Esophagus mucosa (tissue), 1 donor: ENCODE data around the gene ANAPC7. TPM values are rescaled to one million over a fixed set of nuclear protein-coding genes. Genes with fewer than 3 reads are reported as not detected.
"Not testable (repeated sequence)": the region's sequence is repeated elsewhere in the genome, so short reads cannot be mapped to it uniquely, and the experiment has no call there.

Source experiments
- ATAC-seq: fragments of 200-7000 bp; cut with Tn5 transposase; one replicate; pipeline ENCODE4 v1.9.1; 2020
- total RNA-seq: library from RNA; stranded (reverse); gene quantifications from one replicate; pipeline ENCODE4 v1.2.4, GENCODE V29; 2023
- donor health status: DM: yes; HTN: yes; CAD: no.

ANAPC7 gene
- 57.9 TPM for total RNA-seq

GRCh38 chr12:110403146-110403975, at the start of gene ANAPC7:
Gene ANAPC7, minus strand, starts transcription at chr12:110403708. Its CDS starts 81 bp downstream, at chr12:110403627.
- ATAC-seq = peak; percentile 98

- no peak for ATAC-seq
Measured at GRCh38 chr12:110451263-110451662, 47.8 kb upstream of the ANAPC7 start.

GRCh38 chr12:110449799-110450497, 46.4 kb upstream of the ANAPC7 start, which contains the start of gene ARPC3:
Gene ARPC3, minus strand, starts transcription at chr12:110450337. Its CDS starts 77 bp downstream, at chr12:110450260.
- ATAC-seq = peak; percentile 98

- peak; percentile 64 for ATAC-seq
Measured at GRCh38 chr12:110444455-110444854, 40.9 kb upstream of the ANAPC7 start.

- ATAC-seq = no peak
Measured at GRCh38 chr12:110436231-110436630, 32.7 kb upstream of the ANAPC7 start.

- ATAC-seq = no peak
Measured at GRCh38 chr12:110431957-110432587, 28.6 kb upstream of the ANAPC7 start.

GRCh38 chr12:110429676-110430075, 26.2 kb upstream of the ANAPC7 start:
- not testable (repeated sequence) for ATAC-seq

- no peak for ATAC-seq
Measured at GRCh38 chr12:110426406-110426805, 22.9 kb upstream of the ANAPC7 start.

- no peak for ATAC-seq
Measured at GRCh38 chr12:110424237-110424636, 20.7 kb upstream of the ANAPC7 start.

- no peak for ATAC-seq
Measured at GRCh38 chr12:110421701-110422100, 18.2 kb upstream of the ANAPC7 start.

GRCh38 chr12:110421159-110421661, 17.7 kb upstream of the ANAPC7 start:
- ATAC-seq = no peak

- not testable (repeated sequence) for ATAC-seq
Measured at GRCh38 chr12:110420644-110421043, 17.1 kb upstream of the ANAPC7 start.

GRCh38 chr12:110417113-110417512, 13.6 kb upstream of the ANAPC7 start:
- not testable (repeated sequence) for ATAC-seq

- not testable (repeated sequence) for ATAC-seq
Measured at GRCh38 chr12:110410086-110410485, 6.6 kb upstream of the ANAPC7 start.

- not testable (repeated sequence) for ATAC-seq
Measured at GRCh38 chr12:110405126-110405662, 1.7 kb upstream of the ANAPC7 start.

- peak; percentile 82 for ATAC-seq
Measured at GRCh38 chr12:110403976-110404682, 621 bp upstream of the ANAPC7 start.

GRCh38 chr12:110382683-110383082, 20.8 kb downstream of the ANAPC7 start:
- ATAC-seq = no peak

- no peak for ATAC-seq
Measured at GRCh38 chr12:110379631-110380030, 23.9 kb downstream of the ANAPC7 start.

GRCh38 chr12:110379197-110379596, 24.3 kb downstream of the ANAPC7 start:
- no peak for ATAC-seq

- not testable (repeated sequence) for ATAC-seq
Measured at GRCh38 chr12:110378131-110378790, 25.2 kb downstream of the ANAPC7 start.

GRCh38 chr12:110373962-110374611, 29.4 kb downstream of the ANAPC7 start:
- no peak for ATAC-seq
